A549 (cell line): ENCODE measurements around the gene SRGAP1.

ENCODE experiments used
- CHD2 ChIP-seq: fragments of 150-350 bp; IDR thresholded peaks from 2 replicates; pipeline ENCODE4 v1.6.1; 2014; ENCODE audit warnings: low read length; ENCODE audit not compliant: partially characterized antibody
- ELK1 ChIP-seq: fragments of 150-350 bp; IDR thresholded peaks from 2 replicates; pipeline ENCODE4 v1.6.1; 2014; ENCODE audit warnings: low read depth, mild to moderate bottlenecking, low read length
- ESRRA ChIP-seq: fragments of 150-350 bp; IDR thresholded peaks from 2 replicates; pipeline ENCODE4 v1.6.1; 2014; ENCODE audit warnings: mild to moderate bottlenecking, low read length, borderline replicate concordance
- HDAC2 ChIP-seq: fragments of 200-600 bp; sonication (generic); IDR thresholded peaks from 2 replicates; pipeline ENCODE4 v1.6.1; 2016
- HES2 ChIP-seq: fragments of >200 bp; sonication (Bioruptor Twin); formaldehyde crosslinking; IDR thresholded peaks from 2 replicates; pipeline ENCODE4 v1.6.1; 2016
- POLR2A ChIP-seq: IDR thresholded peaks from 2 replicates; pipeline ENCODE4 v1.6.1; 2012; ENCODE audit warnings: mild to moderate bottlenecking, low read length
- RFX5 ChIP-seq: fragments of 450-650 bp; IDR thresholded peaks from 2 replicates; pipeline ENCODE4 v1.7.1; 2014; ENCODE audit warnings: antibody characterized with exemption, mild to moderate bottlenecking, moderate library complexity
- SMC3 ChIP-seq: fragments of >200 bp; sonication (Bioruptor Twin); formaldehyde crosslinking; IDR thresholded peaks from 3 replicates; pipeline ENCODE4 v1.6.1; 2018; ENCODE audit warnings: inconsistent platforms
- ZNF302 ChIP-seq: fragments of 250-450 bp; sonication (Bioruptor Pico); IDR thresholded peaks from 2 replicates; pipeline ENCODE4 v1.9.0; 2021; ENCODE audit warnings: inconsistent platforms, mild to moderate bottlenecking, moderate library complexity
- TF ChIP-seq, protein P1 (sequence below): IDR thresholded peaks from 2 replicates; pipeline ENCODE4 v1.6.1; 2012
- TF ChIP-seq, protein P2 (sequence below): fragments of >200 bp; sonication (Bioruptor Twin); formaldehyde crosslinking; IDR thresholded peaks from 3 replicates; pipeline ENCODE4 v1.5.1; 2016
- TF ChIP-seq, protein P3 (sequence below): IDR thresholded peaks from 2 replicates; pipeline ENCODE4 v1.6.1; 2012; ENCODE audit warnings: low read depth, borderline replicate concordance

DNA sequence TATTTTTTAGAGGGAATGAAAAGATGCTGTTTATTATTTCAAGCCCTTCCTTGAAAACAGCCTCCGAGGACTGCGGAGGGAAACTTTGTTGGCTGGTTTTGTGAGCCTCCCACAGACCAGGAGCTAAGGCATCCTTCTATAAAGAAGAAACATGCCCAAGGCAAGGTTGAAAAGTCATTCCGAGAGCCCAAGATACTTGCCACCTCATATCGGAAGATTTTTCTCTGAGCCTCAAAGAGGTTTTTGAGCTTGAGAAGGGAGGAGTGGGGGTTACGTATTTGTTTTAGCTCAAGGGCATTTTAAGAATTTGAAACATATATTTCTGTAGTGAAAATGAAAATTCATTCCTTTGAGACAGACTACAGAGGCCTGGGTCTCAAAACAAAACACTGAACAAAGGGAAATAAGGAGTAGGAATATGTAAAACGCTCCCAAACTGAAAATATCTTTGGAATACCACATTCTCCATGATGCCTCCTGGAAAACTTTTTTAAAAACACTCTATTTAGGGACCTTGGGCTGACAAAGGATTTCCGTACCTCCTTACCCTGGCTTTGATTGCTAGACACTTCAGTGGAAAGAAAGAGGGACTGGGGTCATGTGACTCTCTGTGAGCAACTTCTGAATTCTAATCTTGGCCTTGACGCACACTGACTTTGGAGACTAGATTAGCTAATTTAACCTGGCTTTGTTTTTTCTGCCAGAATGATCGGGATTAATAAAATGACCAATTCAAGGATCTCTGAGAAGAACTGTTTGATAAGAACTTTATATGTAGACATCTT is 180.9 kb downstream of the SRGAP1 start:
- TF ChIP-seq, protein P1, sequence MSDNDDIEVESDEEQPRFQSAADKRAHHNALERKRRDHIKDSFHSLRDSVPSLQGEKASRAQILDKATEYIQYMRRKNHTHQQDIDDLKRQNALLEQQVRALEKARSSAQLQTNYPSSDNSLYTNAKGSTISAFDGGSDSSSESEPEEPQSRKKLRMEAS = no peak
- TF ChIP-seq, protein P2, sequence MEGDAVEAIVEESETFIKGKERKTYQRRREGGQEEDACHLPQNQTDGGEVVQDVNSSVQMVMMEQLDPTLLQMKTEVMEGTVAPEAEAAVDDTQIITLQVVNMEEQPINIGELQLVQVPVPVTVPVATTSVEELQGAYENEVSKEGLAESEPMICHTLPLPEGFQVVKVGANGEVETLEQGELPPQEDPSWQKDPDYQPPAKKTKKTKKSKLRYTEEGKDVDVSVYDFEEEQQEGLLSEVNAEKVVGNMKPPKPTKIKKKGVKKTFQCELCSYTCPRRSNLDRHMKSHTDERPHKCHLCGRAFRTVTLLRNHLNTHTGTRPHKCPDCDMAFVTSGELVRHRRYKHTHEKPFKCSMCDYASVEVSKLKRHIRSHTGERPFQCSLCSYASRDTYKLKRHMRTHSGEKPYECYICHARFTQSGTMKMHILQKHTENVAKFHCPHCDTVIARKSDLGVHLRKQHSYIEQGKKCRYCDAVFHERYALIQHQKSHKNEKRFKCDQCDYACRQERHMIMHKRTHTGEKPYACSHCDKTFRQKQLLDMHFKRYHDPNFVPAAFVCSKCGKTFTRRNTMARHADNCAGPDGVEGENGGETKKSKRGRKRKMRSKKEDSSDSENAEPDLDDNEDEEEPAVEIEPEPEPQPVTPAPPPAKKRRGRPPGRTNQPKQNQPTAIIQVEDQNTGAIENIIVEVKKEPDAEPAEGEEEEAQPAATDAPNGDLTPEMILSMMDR = no peak
- TF ChIP-seq POLR2A (no peak), CHD2 (no peak), HES2 (no peak), HDAC2 (no peak), SMC3 (no peak), ESRRA (no peak), ZNF302 (CRISPR knock-in tag) (no peak), ELK1 (no peak), RFX5 (no peak)
- TF ChIP-seq, protein P3, sequence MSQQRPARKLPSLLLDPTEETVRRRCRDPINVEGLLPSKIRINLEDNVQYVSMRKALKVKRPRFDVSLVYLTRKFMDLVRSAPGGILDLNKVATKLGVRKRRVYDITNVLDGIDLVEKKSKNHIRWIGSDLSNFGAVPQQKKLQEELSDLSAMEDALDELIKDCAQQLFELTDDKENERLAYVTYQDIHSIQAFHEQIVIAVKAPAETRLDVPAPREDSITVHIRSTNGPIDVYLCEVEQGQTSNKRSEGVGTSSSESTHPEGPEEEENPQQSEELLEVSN = no peak
